NOMO-1 (cell line): ENCODE results near the gene SLC38A9.

ENCODE experiments used
- DNase-seq, 2 experiments: peaks; one replicate each; lab custom pipeline; 2025; ENCODE audit not compliant: unreplicated experiment in 2 of 2; lab: John Stamatoyannopoulos, UW

Gene SLC38A9

GRCh38 chr5:55667938-55668337 is 44.2 kb downstream of the SLC38A9 start:
- DNase-seq, result no peak

- DNase-seq, result no peak
These were observed 47.1 kb downstream of the SLC38A9 start for GRCh38 chr5:55665065-55665464.

GRCh38 chr5:55657443-55657842 is 54.7 kb downstream of the SLC38A9 start:
- DNase-seq, result no peak

GRCh38 chr5:55650386-55650785 is 61.7 kb downstream of the SLC38A9 start:
- no peak for DNase-seq

GRCh38 chr5:55649963-55650362 is 62.2 kb downstream of the SLC38A9 start:
- DNase-seq, result no peak

DNA sequence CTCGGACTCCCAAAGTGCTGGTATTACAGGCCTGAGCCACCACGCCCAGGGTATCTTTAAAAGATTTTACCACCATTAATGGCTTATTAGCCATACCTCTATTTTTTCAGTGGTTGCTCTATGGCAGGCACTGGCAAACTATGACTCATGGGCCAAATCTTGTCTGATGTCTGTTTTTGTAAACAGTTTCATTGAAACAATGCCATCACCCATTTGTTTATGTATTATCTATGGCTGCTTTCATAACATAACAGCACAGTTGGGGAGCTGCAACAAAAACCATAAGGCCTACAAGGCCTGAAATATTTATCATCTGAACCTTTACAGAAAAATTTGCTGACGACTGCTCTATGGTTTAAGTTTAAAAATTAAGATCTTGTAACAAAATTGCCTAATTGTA is 66.8 kb downstream of the SLC38A9 start:
- DNase-seq, result no peak

DNA sequence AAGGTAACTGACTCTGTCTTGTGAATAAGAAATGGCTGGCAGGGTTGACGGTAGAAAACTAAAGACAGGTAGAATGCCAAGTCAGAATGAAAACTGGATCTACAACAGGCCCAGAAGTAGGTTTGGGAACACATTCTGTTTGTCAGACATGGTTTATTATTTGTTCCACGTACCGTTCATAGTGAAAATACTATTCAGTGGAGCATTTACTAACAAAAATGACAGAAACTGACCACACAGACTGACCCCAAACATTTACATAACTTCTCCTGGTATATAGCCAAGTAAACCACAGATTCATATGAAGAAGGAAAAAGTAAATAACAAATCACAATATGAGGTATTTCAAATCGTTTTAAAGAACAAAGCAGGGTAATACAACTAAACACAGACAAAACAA is 73.7 kb downstream of the SLC38A9 start:
- DNase-seq, result no peak

- no peak for DNase-seq
These were observed 74.1 kb downstream of the SLC38A9 start for GRCh38 chr5:55638051-55638450.

GRCh38 chr5:55636683-55637082 is 75.4 kb downstream of the SLC38A9 start:
- DNase-seq, result no peak

GRCh38 chr5:55636177-55636576 is 75.9 kb downstream of the SLC38A9 start:
- DNase-seq, result no peak

GRCh38 chr5:55634866-55635265 is 77.3 kb downstream of the SLC38A9 start:
- DNase-seq, result no peak

GRCh38 chr5:55634209-55634805 is 77.8 kb downstream of the SLC38A9 start:
- DNase-seq, result no peak

DNA sequence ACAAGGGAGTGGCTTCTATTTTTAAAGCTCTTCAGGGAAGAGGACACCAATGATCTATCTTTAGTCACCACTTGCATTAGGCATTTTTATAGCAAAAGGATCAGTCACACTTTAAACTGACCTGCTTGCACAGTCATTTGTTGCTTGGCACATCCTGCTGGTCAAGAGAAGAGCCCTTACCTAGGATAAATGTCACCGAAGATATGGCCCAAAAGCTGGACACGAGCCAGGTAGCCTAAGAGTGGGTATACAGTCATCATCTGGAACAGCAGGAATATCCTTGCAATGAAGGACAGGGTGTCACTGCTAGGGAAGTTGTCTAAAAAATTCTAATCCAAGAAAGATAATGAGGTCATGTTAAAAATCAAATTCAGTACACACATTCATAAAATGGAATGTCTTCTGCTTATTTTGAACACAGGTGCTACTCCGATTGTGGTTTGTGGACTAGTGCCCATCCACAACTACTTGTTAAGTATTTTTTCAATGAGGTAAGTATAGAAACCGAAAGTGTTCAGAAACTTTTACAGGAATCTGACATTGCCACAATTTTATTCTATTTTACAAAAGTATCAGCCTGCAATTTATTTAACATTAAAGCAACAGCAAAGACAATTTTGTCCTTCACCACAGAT is 78.4 kb downstream of the SLC38A9 start:
- no peak for DNase-seq

DNA sequence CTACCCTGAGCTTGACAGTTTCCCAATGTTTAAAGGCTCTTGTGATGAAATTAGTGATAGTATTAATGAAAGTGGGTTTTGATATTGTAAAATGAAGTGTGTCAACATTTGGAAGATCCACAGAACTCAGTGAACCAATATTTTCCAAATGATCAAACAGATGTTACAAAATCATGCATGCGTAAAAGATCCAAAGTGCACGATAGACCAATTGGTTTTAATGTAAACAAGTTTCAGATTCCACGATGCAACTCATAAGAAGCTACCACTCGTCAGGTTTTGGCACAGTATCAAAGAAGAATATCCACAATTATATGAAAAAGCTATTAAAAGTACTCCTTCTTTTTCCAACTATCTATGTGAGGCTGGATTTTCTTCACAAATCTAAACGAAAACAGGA is 82.3 kb downstream of the SLC38A9 start:
- no peak for DNase-seq

DNA sequence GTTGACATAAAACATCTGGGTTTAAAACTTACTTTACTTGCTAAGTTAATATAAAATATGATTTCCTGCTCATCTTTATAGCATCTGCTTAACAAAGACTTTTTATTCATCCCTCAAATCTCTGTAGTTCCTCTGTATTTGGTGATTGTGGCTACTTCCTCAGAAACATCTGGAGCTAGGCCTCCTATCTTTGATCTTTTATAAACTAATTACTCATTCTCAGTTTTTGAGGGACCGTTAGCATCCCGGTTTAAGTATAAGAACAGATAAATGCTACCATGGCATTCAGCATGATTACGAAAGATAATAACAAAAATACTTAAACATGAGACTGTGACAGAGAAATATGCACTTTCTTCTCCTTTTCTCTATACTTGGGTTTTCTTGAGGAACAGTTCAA is 85.3 kb downstream of the SLC38A9 start:
- DNase-seq, result no peak

DNA sequence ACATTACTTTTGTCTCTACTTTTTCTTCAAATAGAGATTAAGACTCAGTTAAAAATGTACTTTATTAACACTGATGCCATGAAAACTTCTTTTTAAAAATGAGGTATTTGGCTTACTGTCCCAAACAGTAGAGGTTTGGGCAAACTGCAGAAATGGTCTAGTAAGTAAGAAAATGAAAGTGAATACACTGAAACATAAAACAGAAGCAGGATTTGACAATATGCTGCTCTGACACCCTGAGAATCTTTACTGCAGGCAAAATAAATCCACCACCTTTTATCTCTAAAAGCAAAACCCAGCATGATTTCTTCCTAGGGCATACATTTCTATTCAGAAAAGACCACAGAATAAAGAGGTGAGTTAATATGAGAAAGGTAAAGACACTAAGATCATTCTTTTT is 86.2 kb downstream of the SLC38A9 start:
- no peak for DNase-seq

GRCh38 chr5:55625589-55625909 is 86.6 kb downstream of the SLC38A9 start:
- no peak for DNase-seq

- DNase-seq, result no peak
These were observed 87.1 kb downstream of the SLC38A9 start for GRCh38 chr5:55624841-55625588.

- DNase-seq, result no peak
These were observed 88.3 kb downstream of the SLC38A9 start for GRCh38 chr5:55623789-55624188.

DNA sequence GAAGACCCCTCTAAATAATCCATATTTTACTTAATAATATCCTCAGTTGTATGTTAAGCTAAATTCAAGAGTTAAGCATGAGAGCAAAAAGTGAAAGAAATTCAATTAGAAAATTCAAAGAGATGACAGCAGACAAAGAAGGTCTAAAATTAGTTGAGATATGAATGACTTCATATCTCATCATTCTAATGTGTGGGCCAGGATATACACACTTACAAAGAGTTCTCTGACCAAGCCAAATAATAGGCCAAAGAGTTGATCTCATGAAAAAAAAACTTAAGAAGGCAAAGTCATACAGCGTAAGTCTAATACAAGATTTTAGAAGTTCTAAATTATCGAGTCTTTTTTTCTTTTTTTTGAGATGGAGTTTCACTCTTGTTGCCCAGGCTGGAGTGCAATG is 89.7 kb downstream of the SLC38A9 start:
- no peak for DNase-seq

DNA sequence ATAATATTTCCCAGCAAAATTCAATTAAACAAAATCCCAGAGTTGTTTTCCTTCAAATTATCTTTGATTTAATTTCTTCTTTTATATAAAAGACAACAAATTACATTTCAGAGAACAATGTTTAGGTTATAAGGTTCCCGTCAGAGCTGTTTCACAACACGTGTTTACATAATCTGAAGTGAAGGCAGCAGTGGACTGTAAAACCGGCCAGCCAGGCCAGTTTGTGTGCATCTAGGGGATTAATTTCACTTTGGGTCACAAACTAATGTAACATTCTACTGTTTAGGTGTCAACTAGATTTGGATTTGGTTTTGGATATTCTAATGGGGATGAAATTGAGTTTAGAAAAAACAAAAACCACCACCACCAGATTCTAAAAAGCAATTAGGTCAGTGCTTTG is 90.9 kb downstream of the SLC38A9 start:
- no peak for DNase-seq

DNA sequence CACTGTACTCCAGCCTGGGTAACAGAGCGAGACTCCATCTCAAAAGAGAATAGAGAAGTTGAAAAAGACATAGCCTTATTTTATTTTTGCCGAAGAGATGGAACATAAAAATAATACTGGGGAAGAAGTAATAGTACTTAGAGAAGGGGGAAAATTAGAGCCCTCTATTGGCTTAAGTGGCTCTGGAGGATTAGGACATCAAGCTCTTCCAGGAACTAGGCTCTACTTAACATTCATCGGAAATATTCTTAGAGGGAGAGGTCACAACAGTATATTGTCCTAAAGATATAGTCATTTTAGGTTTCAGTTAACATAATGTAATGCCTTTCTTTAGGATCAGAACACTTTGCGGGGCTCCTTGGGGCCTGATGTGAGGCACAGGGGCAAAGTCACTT is 91.4 kb downstream of the SLC38A9 start:
- DNase-seq, result no peak
